Measurements from ENCODE around the gene ELAPOR1.

The ELAPOR1 gene, protein sequence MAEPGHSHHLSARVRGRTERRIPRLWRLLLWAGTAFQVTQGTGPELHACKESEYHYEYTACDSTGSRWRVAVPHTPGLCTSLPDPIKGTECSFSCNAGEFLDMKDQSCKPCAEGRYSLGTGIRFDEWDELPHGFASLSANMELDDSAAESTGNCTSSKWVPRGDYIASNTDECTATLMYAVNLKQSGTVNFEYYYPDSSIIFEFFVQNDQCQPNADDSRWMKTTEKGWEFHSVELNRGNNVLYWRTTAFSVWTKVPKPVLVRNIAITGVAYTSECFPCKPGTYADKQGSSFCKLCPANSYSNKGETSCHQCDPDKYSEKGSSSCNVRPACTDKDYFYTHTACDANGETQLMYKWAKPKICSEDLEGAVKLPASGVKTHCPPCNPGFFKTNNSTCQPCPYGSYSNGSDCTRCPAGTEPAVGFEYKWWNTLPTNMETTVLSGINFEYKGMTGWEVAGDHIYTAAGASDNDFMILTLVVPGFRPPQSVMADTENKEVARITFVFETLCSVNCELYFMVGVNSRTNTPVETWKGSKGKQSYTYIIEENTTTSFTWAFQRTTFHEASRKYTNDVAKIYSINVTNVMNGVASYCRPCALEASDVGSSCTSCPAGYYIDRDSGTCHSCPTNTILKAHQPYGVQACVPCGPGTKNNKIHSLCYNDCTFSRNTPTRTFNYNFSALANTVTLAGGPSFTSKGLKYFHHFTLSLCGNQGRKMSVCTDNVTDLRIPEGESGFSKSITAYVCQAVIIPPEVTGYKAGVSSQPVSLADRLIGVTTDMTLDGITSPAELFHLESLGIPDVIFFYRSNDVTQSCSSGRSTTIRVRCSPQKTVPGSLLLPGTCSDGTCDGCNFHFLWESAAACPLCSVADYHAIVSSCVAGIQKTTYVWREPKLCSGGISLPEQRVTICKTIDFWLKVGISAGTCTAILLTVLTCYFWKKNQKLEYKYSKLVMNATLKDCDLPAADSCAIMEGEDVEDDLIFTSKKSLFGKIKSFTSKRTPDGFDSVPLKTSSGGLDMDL

DNA sequence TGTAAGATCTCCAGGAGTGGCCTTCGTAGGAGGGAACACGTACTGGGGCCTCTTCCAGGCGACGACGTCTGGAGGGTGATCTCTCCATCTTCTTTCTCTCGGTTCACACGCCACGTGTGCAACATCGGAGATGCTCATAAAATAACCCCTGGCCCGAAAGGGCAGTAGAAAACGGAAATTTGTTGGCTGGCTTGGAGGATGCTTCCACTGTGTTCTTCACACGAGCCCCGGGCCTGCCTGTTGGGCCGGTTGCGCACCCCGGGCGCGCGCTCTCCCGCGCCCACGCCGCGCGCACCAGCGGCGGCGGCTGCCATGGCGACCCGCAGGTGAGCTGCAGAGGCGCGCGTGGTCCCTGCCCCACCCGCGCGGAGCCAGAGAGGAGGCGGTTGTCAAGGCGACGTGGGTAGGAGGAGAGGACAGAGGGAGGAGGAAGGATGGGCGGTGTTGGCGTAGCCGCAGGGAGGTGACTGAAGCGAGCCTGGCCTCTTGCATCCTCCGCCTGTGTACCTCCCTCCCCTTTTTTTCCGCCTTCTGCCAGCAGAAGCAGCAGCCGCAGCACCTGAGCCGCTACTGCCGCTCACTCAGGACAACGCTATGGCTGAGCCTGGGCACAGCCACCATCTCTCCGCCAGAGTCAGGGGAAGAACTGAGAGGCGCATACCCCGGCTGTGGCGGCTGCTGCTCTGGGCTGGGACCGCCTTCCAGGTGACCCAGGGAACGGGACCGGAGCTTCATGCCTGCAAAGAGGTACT is at the start of gene ELAPOR1:
ELAPOR1 (plus strand) TSS at position 526 of the 752 bp plus-strand sequence; CDS start at position 595, 69 bp downstream.
- DNase-seq = peak; percentile 93 to 96

DNA sequence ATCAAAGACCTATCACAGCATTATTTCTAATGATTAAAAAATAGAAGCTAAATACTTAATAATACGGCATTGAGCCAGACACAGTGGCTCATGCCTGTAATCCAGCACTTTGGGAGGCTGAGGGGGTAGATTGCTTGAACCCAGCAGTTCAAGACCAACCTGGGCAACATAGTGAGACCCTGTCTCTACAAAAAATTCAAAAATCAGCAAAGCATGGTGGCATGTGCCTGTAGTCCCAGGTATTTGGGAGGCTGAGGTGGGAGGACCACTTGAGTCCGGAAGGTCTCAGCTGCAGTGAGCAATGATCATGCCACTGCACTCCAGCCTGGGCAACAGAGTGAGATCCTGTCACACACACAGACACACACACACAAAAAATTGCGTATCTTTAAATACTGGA is 48.8 kb upstream of the ELAPOR1 start:
- DNase-seq = no peak

DNA sequence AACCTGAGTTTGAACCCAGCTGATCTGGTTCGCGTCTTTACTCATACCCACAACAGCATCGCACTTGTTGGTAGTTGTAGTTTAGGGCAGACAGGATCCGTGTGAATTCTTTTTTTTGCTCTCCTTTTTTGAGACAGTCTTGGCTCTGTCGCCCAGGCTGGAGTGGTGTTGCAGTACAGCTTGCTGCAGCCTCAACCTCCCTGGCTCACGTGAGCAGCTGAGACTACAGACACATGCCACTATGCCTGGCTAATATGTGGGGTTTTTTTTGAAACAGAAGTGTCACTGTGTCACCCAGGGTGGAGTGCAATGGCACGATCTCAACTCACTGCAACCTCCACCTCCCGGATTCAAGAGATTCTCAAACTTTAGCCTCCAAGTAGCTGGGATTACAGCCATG is 46.0 kb upstream of the ELAPOR1 start:
- DNase-seq = no peak

DNA sequence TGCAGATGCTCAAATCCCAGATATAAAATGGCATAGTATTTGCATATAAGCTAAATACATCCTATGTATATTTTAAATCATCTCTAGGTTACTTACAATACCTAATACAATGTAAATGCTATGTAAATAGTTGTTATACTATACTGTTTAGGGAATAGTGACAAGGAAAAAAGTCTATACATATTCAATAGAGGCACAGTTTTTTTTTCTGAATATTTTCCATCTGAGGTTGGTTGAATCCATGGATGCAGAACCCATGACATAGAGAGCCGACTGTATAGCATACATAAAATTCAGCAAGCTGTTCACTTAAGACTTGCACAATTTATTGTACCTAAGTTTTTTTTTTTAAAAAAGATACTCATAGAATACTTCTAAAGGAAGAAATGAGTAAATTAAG is 44.6 kb upstream of the ELAPOR1 start:
- DNase-seq = no peak

DNA sequence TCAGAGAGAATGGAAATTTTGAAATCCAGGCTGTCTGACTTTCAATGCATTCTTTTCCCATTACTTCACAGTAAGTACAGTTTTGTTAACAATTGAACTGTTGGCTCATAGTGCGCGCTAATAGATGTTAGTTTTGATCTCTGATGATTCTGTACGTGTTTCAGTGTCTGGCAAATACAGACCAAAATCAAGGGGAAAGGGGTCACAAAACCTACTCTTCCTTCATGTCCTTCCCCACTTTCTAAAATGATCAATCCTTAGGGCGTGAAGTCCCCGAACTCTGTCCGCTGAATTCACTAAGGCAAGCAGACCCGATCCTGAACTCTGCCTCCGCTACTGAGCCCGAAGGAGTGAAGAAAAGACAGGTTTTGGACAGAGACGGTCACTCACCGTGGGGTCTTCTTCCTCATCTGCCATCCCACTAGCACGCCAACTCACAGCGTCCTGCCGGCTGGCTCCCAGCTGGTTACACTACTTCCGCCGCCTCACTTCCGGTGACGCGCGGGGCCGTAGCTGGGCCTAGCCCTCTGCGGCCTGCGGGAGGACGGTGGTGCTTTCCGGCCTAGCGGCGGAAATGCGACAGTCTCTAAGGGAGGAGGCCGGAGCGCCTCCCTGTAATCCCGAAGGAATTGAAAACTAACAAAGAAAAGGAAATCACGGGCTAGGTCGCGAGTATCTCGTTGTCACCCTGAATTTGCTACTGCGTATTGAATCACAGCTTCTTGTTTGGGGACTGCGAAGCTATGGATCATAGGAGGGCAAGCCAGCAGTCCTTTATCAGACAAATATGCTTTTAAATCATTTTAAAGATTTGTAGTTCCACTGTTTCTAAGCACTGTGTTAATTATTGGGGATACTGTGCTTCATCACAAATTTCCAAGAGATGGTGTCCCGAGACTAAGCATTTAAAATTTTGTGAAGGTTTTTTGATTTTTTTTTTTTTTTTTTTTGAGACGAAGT is 38.1 kb upstream of the ELAPOR1 start, which contains the start of gene TAF13:
TAF13 (minus strand) TSS at position 473 of the 960 bp plus-strand sequence; CDS start at position 417, 56 bp downstream.
- DNase-seq = peak; percentile 76 to 82

DNA sequence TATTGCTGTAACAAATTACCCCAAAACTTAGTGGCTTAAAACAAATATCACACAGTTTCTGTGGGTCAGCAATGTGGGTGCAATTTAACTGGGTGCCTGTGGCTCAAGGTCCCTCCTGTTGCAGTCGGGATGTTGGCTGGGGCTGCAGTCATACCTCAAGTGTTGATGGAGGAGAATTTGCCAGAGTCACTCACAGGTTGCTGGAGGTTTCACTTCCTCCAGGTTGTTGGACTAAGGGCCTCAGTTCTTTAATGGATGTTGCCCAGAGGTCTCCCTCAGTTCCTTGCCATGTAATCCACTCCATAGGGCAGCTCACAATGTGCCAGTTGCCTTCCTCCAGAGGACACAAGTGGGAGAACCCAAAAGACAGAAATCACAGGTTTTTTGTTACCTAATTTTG is 35.6 kb upstream of the ELAPOR1 start:
- no peak for DNase-seq

DNA sequence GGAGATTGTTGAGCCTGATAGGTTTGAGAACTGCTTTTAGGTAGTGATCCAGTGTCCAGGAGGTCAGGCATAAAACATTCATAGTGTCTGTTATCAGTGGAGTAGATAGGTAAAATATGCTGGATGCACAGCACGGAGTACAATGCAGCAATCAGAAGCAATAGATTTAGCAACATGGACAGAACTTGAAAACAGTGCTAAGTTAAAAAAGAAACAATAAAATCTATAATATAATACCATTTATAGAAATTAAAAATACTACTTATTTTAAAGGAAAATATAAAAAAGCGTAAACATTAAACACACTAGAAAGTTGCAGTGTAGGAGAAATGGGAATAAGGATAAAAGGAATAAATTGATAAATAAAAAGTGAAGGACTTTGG is 34.7 kb upstream of the ELAPOR1 start:
- no peak for DNase-seq

DNA sequence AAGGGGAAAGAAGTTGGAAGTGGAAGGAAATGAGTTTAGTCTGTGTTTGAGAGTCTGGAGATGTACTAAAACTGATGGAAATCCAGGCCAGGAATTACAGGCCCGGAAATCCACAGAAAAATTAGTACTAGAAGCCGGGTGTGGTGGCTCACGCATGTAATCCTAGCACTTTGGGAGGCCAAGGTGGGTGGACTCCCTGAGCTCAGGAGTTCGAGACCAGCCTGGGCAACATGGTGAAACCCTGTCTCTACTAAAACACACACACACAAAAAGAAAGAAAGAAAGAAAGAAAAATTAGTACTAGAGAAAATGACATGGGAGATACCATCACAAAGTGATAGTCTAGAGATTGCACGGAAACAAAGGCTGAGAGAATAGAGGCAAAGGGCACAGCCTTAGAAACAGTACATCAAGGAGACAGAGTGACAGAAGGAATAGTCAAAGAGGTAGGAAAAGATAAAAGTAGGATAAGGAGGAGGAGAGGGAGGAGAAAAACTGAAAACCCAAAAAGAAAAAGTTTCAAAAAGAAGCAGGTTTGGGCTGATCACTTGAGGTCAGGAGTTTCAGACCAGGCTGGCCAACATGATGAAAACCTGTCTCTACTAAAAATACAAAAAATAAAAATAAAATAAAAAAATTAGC is 33.4 kb upstream of the ELAPOR1 start:
- no peak for DNase-seq

DNA sequence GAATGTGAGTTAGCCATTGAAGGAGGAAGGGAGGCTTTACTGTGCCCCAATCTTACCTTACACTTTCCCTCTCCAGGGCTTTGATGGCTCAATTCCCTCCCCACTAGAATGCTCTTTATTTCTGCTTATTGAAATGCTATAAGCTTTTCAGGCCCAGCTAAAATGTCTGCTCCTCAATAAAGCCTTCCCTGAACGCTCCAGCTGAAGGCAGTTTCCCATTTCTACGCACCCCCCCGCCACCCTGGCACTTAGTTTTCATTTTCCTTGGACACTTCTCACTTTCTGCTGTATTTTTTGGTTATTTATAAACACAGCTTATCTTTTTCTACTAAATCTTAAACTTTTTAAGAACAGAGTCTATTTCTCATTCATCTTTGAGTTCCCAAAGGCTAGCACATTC is 30.4 kb upstream of the ELAPOR1 start:
- DNase-seq = no peak

DNA sequence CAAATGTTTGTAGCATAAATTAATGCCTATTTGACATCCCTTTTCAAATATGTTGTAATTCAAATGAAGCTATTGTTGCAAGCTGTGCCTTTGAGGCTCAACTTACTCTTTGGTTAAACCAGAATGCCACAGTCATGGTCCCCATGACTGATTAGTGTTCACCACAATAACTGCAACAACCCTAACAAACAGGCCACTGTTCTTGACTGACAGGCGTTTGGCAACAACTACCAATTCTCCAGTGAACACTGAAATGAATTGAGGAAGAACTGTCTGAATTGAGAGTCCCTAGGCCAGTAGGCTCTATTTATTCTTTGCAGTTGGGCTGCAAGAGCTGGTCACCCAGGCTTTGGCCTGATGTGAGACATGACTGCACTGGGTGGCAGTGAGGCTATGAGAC is 30.0 kb upstream of the ELAPOR1 start:
- DNase-seq = no peak

DNA sequence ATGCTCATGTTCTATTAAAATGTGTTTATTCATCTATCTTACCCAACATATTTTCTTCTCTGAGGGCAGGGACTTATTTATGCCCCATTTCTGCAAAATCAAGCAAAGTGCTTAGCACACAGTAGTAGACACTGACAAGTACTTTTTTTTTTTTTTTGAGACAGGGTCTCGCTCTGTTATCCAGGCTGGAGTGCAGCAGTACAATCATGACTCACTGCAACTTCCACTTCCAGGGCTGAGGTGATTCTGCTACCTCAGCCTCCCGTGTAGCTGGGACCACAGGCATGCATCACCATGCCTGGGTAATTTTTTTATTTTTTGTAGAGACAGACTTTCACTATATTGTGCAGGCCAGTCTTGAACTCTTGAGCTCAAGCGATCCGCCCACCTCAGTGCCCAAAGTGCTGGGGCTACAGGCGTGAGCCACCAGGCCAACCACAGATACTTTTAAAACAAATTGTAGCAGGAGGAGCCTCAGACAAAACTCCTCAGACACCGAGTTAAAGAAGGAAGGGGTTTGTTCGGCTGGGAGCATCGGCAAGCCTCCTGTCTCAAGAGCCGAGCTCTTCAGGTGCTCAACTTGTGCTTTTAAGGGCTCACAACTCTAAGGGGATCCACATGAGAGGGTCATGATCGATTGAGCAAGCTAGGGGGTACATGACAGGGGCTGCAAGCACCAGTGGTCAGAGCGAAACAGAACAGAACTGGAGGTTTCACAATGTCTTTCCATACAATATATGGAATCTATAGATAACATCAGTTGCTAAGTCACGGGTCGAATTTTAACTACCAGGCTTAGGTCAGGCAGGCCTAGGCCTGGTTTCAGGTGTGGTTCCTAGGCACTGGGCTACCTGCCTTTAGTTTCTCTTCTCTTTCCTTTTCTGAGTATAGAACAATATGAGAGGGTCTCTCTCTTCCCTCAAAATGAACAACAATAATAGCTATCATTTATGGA is 29.1 kb upstream of the ELAPOR1 start:
- no peak for DNase-seq

DNA sequence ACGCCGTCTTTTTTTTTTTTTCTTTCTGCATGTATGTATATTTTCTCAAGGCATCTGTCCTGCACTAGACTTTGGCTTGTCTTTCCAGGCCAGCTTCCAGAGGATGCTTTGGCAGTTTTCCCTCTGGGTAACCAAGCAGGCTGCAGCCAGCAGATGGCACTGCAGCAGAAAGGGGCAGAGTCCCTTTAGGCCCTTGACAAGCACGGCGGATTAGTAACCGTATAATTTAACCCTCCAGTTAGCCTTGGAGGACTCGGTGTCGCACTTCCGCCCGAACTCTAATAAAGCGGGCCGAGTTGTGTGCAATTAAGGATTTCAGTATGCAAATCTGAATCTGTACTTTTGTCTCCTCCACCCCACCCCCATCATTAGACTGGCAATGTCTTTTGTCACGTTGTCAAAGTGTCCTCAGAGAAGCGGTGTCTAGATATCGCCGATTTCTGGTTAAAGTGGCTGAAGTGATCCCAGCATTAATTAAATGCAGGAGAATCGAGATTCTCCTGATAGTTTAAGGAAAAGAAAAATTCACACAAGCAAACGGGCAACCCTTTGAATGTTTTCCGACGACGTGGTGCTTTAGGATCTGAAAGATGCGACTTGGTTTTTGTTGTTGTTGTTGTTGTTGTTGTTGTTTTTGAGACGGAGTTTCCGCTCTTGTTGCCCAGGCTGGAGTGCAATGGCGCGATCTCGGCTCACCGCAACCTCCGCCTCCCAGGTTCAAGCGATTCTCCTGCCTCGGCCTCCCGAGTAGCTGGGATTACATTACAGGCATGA is 24.5 kb upstream of the ELAPOR1 start:
- DNase-seq = peak in 1 of 2 donors; percentile 54

DNA sequence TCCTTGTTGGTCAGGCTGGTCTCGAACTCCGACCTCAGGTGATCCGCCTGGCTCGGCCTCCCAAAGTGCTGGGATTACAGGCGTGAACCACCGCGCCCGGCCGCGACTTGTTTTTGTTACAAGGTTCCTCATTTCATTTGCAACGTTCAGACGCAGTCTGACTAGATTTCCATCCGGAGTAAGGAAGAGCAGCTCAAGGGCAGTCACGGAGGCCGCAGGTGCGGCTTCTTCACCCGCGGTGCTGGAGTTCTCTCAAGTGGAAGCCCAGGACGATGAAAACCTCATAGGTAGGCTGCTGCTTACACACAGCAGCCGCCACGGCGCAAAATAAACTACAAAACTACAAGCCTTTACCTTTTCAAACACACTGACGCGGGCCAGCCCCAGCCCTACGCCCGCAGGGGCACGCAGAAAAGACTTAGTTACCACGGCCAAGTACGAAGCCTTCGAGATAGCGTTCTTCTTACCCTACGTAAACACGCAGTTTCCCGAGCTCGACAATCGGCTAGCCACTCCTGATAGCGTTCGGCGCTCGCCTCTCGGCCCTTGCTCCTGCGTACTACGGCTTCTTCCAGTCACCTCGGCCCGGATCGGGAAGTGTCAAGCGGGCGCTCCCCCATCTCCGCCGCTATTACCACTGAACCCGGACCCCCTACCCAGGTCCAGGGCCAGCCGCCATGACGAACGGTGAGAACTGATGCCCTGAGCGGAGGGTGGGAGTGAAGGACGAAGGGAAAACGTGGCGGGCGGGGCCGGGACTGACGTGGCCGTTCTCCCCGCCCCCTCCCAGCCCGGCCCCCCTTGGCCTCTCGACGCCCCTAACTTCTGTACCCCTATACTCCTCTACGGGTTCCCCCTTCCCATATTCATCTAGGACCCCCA is 23.5 kb upstream of the ELAPOR1 start, which contains the start of gene TMEM167B:
TMEM167B (plus strand) TSS at position 569 of the 882 bp plus-strand sequence; CDS start at position 678, 109 bp downstream.
- peak; percentile 82 to 83 for DNase-seq

DNA sequence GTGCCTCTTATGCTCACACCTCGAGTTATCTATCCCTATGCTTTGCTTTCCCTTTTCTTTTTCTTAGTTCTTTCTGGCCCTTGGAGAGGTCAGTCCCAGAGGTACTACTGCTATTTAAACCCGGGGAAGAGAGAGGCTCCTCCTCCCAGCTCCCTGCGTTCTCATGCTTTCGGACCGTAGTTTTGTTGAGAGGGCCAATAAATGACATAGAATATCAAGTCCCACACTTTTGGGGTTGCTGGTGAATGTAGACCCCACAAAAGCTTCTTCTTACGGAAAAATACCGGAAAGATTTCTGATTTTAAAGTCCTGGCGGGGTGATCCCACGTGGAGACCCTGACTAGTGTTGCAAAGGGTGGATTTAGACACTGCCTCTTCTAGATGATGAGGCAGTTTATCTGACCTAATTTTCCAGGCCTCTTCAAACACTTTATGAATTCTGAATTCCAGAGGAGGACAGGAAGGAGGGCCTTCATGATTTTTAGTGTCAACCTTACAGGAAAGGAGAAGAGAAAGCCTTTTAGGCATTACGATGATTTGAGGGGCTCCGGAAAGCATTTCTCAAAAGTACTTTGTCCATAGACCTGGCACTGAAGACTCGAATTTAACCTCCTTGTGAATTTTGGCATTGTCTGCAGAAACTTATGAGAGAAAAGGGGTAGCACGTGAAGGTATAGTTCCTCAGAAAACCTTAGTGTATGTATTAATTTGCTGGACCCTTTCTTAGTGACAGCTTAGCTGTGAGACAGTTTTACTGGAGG is 22.7 kb upstream of the ELAPOR1 start:
- no peak for DNase-seq

DNA sequence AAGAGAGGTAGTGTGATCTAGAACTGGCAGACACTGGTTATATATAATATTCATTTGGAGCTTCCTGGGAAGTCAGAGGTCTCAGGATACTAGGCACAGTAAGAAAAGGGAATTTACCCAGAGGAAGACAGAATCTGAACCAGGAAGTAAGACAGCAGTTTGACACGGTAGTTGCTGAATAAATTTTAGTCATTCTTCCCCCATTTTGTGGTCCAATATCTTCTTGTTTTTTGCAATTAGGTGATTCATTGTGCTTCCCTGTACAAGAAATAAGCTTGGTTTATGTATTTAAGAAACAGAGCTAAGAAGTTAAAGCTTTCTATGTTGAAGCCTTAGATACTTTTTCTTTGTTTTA is 22.1 kb upstream of the ELAPOR1 start:
- DNase-seq = no peak

DNA sequence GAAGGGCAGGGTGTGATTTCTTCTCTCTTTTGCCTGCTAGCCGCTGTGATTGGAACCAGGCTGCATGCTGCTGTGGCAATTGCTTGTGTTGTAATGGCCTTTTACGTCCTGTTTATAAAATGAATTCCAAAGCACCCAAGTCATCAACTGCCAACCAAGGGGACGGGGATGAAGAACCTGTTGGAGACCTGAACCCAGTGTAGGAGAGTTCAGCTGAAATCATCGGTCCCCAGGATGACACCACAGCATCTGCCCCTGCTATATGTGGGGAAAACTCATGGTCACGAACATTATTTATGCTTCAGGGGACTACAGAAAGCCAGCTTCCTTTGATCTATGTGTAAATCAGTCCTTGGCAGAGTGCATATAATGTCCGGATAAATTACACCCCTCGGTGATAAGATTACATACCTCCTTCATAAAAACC is 19.5 kb upstream of the ELAPOR1 start:
- no peak for DNase-seq

DNA sequence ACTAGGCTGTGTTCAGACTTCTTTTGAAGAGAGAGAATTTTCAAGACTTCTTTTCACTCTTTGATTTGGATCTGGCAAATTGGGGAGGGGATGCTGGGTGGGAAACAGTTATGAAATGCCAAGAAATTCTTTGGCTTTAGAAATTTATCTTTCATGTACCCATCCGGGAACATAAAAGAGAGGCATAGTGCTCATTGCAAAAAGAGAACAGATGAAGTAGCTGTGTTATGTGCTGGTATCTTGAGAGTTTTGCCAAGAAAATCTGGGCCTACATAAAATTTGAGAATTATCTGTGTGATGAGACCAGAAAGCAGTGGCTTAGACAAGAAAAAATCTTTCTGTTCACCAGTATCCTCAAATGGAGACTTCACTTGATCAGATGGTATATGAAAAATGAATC is 19.0 kb upstream of the ELAPOR1 start:
- DNase-seq = no peak

All from activated CD4-positive, alpha-beta T cell treated with anti-CD3 and anti-CD28 coated beads for 4 hours (primary cell).